ENCODE results near the gene ELL. TPM values are rescaled to one million over a fixed set of nuclear protein-coding genes. Genes with fewer than 3 reads are reported as not detected.

ELL gene
- total RNA-seq, 1 experiment from 2014 or later: 17.0 TPM

- H3K27me3 ChIP-seq (ENCODE audit: insufficient read depth, low read length): no peaks in the 10 kb centered on the region
- Mint-ChIP-seq H3K9me3 (no peaks in the 10 kb centered on the region), H3K27me3 (ENCODE audit: low read depth) (no peaks in the 10 kb centered on the region), H3K36me3 (ENCODE audit: insufficient read depth in 1 of 3, low read depth in 3 of 3) (no peaks in the 10 kb centered on the region), H3K27ac (peak overlapping the region in 2 of 3 experiments; percentile 75 to 94; a peak in 3 of 7 replicates), H3K4me1 (peaks cover 19 to 21% of the 10 kb centered on the region in 2 experiments), H3K4me3 (no peak overlapping the region)
- no peak overlapping the region for H4K8ac ChIP-seq (replicated peaks; ENCODE audit: insufficient read length, low read depth, low read length)
- H3K56ac ChIP-seq (ENCODE audit: insufficient read length, low read depth, low read length): no peak overlapping the region
- H2BK120ac ChIP-seq (ENCODE audit: low read depth, low read length, poor library complexity, severe bottlenecking): no peak overlapping the region
- H3K14ac ChIP-seq (ENCODE audit: insufficient read depth, low read length): 0 out of 2 replicates have a peak overlapping the region, but pooled peaks have one; percentile 9
- H2AK5ac ChIP-seq (ENCODE audit: insufficient read length, low read length): no peak overlapping the region
- no peak overlapping the region for H3K23ac ChIP-seq (ENCODE audit: insufficient read length, low read depth, low read length)
- TF ChIP-seq CTCF (conservative IDR thresholded peaks at IDR 0.05): no peak
- no peak for DNase-seq
- no peak overlapping the region for H3T11ph ChIP-seq (ENCODE audit: low read length)
- no peak overlapping the region for H4K91ac ChIP-seq (ENCODE audit: insufficient read length, low read depth, low read length)
- H3K23me2 ChIP-seq (ENCODE audit: insufficient read length, low read depth, low read length, poor library complexity, severe bottlenecking): no peaks in the 10 kb centered on the region
- no CpG with 5 or more reads among the region's 17 CpGs for WGBS (ENCODE audit: extremely low coverage, insufficient read length, low lambda C conversion rate)
- H3K4me2 ChIP-seq (ENCODE audit: insufficient read depth, insufficient read length, low read length): no peak overlapping the region
- peaks cover 2% of the 10 kb centered on the region; the same call in 1 of the 2 replicates for H3K4me1 ChIP-seq (ENCODE audit: insufficient read depth, low read length)
- H3K9me3 ChIP-seq (ENCODE audit: control insufficient read depth, low read depth, low read length): no peaks in the 10 kb centered on the region
- peaks cover 15% of the 10 kb centered on the region for H3K79me2 ChIP-seq (ENCODE audit: insufficient read depth, low read length)
- H2BK5ac ChIP-seq (ENCODE audit: insufficient read length, low read length): no peak overlapping the region
- no peak overlapping the region for H2BK12ac ChIP-seq (ENCODE audit: insufficient read length, low read depth, low read length)
- no peak overlapping the region for H2AFZ ChIP-seq (ENCODE audit: low read length)
- H3K27ac ChIP-seq (ENCODE audit: insufficient read length, low read depth, low read length): no peak overlapping the region
- no peak overlapping the region for H3K9ac ChIP-seq (ENCODE audit: extremely low read depth, insufficient read length, low read length)
- H3K79me1 ChIP-seq (ENCODE audit: insufficient read depth, low read depth, low read length, poor library complexity, severe bottlenecking): peaks cover 6% of the 10 kb centered on the region
- H4K20me1 ChIP-seq (ENCODE audit: control insufficient read depth, insufficient read depth, insufficient read length): no peaks in the 10 kb centered on the region
- H3K18ac ChIP-seq (ENCODE audit: insufficient read length, low read depth, low read length): no peak overlapping the region
- no peak overlapping the region for H2BK15ac ChIP-seq (ENCODE audit: low read depth, low read length)
- H2BK20ac ChIP-seq (ENCODE audit: low read depth, low read length, poor library complexity, severe bottlenecking): no peak overlapping the region
- no peak overlapping the region for H4K5ac ChIP-seq (ENCODE audit: insufficient read length, low read depth, low read length)
- H3K4ac ChIP-seq (ENCODE audit: low read depth, low read length): no peak overlapping the region
Observed at GRCh38 chr19:18514800-18515682, 6.8 kb downstream of the ELL start.
